ENCODE data around the gene VSIG4.

The VSIG4 gene

DNA sequence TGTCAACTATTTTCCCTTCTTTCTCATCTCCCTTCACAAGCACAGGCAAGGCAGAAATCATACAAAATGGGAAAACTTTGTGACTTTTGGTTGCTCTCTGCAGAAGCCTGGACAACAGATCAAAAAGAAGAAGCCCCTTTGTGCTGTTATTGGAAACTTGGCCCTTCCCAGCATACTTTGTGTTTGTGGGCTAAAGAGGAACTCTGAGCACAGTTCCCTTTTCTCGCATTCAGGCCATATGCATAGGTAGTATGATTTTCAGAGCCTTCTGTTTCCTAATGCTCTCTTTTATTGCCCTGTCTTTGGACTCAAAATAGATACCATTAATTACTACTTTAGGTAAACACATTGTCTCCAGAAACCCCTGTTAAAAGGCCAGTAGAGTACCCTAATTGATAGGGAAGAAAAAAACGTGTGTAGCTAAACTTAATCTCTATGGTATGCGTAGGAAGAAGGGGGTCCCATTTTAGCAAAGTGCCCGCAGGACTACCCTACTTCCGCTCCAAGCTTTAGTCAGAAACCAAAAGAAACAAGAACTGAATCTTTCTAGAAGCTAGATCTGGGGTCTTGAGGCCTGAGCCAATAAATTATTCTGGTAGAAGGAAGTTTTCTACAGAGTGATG is 26.6 kb downstream of the VSIG4 start:
- H3K23ac ChIP-seq (ENCODE audit: low read depth, low read length, poor library complexity) = no peak overlapping the region
- no peak overlapping the region for H3K4me2 ChIP-seq (ENCODE audit: insufficient read depth, low read length, poor library complexity, severe bottlenecking)
- no peak overlapping the region for H2BK5ac ChIP-seq (ENCODE audit: low read length)
- H3K9me3 ChIP-seq (replicated peaks in 1 of 2; ENCODE audit: control insufficient read depth in 2 of 2, insufficient read depth in 1 of 2, low read depth in 1 of 2, low read length in 2 of 2) = no peaks in the 10 kb centered on the region
- no peak for DNase-seq (ENCODE audit: low spot score)
- H3K4me1 ChIP-seq (ENCODE audit: control insufficient read depth in 2 of 2, insufficient read depth in 1 of 2, low read depth in 1 of 2, low read length in 2 of 2) = no peaks in the 10 kb centered on the region
- no peak overlapping the region for H2BK15ac ChIP-seq (ENCODE audit: low read length)
- no peak overlapping the region for H4K8ac ChIP-seq (ENCODE audit: low read depth, low read length)
- no peak overlapping the region for H2AFZ ChIP-seq (ENCODE audit: low read length)
- H4K91ac ChIP-seq (ENCODE audit: low read depth, low read length, poor library complexity) = no peak overlapping the region
- H3K27me3 ChIP-seq (ENCODE audit: control insufficient read depth in 3 of 3, insufficient read depth in 3 of 3, low read depth in 1 of 3, low read length in 3 of 3) = no peaks in the 10 kb centered on the region
- no peak overlapping the region for H2BK12ac ChIP-seq (ENCODE audit: low read length)
- WGBS, 2 donors (ENCODE audit: extremely low coverage in 2 of 2, insufficient read length in 2 of 2, insufficient replicate concordance in 1 of 2) = no CpG with 5 or more reads among the region's 5 CpGs
- no peak overlapping the region for H3K9ac ChIP-seq (ENCODE audit: low read depth, low read length, poor library complexity)
- no peak overlapping the region for H2AK5ac ChIP-seq (ENCODE audit: low read depth, low read length)
- H3K36me3 ChIP-seq (replicated peaks in 1 of 2; ENCODE audit: control insufficient read depth in 2 of 2, insufficient read depth in 2 of 2, low read length in 2 of 2) = no peaks in the 10 kb centered on the region
- H3K4ac ChIP-seq (ENCODE audit: low read length) = no peak overlapping the region
- H3K79me1 ChIP-seq (ENCODE audit: low read depth, low read length) = no peaks in the 10 kb centered on the region
- H2BK120ac ChIP-seq (ENCODE audit: low read depth, low read length) = no peak overlapping the region
- H3K14ac ChIP-seq (ENCODE audit: low read length) = no peak overlapping the region
- no peak overlapping the region for H3K18ac ChIP-seq (ENCODE audit: low read length)
- H3K27ac ChIP-seq (replicated peaks; ENCODE audit: low read length) = no peak overlapping the region
- H3K4me3 ChIP-seq (ENCODE audit: low read length in 2 of 2) = no peak overlapping the region

DNA sequence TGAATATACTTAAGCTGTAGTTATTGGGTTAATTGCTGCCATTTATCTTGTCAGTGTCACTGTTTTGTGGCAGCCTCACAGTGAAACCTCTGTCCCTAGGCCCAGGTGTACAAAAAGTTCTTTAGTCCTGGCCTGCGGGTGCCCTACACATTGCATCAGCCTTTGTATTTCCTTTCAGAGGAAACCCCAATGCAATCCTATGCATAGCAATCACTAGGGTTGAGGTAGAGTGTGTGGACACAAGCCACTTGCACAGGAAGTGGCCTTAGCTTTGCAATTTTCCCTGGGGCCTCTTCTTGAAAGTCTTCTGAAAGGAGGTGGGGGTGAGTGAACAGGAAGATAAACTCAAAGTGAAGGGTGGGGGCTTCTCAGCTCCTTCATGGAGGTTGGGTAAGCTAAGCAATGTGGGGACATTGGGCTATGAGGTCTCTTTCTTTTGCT is 27.8 kb downstream of the VSIG4 start:
- no peak overlapping the region for H2BK120ac ChIP-seq (ENCODE audit: low read depth, low read length)
- H3K4ac ChIP-seq (ENCODE audit: low read length) = no peak overlapping the region
- H3K4me2 ChIP-seq (ENCODE audit: insufficient read depth, low read length, poor library complexity, severe bottlenecking) = no peak overlapping the region
- H2BK12ac ChIP-seq (ENCODE audit: low read length) = no peak overlapping the region
- no peak overlapping the region for H3K9ac ChIP-seq (ENCODE audit: low read depth, low read length, poor library complexity)
- no peak for DNase-seq (ENCODE audit: low spot score)
- no peak overlapping the region for H4K8ac ChIP-seq (ENCODE audit: low read depth, low read length)
- no peak overlapping the region for H3K23ac ChIP-seq (ENCODE audit: low read depth, low read length, poor library complexity)
- no peaks in the 10 kb centered on the region for H3K9me3 ChIP-seq (replicated peaks in 1 of 2; ENCODE audit: control insufficient read depth in 2 of 2, insufficient read depth in 1 of 2, low read depth in 1 of 2, low read length in 2 of 2)
- no peak overlapping the region for H3K14ac ChIP-seq (ENCODE audit: low read length)
- H3K36me3 ChIP-seq (replicated peaks in 1 of 2; ENCODE audit: control insufficient read depth in 2 of 2, insufficient read depth in 2 of 2, low read length in 2 of 2) = no peaks in the 10 kb centered on the region
- no peak overlapping the region for H3K4me3 ChIP-seq (ENCODE audit: low read length in 2 of 2)
- H2AFZ ChIP-seq (ENCODE audit: low read length) = no peak overlapping the region
- H3K79me1 ChIP-seq (ENCODE audit: low read depth, low read length) = no peaks in the 10 kb centered on the region
- H4K91ac ChIP-seq (ENCODE audit: low read depth, low read length, poor library complexity) = no peak overlapping the region
- WGBS, 2 donors (ENCODE audit: extremely low coverage in 2 of 2, insufficient read length in 2 of 2, insufficient replicate concordance in 1 of 2) = no CpG with 5 or more reads among the region's 1 CpG
- H3K4me1 ChIP-seq (ENCODE audit: control insufficient read depth in 2 of 2, insufficient read depth in 1 of 2, low read depth in 1 of 2, low read length in 2 of 2) = no peaks in the 10 kb centered on the region
- no peak overlapping the region for H3K27ac ChIP-seq (replicated peaks; ENCODE audit: low read length)
- H3K18ac ChIP-seq (ENCODE audit: low read length) = no peak overlapping the region
- H2AK5ac ChIP-seq (ENCODE audit: low read depth, low read length) = no peak overlapping the region
- H3K27me3 ChIP-seq (ENCODE audit: control insufficient read depth in 3 of 3, insufficient read depth in 3 of 3, low read depth in 1 of 3, low read length in 3 of 3) = no peaks in the 10 kb centered on the region
- H2BK15ac ChIP-seq (ENCODE audit: low read length) = no peak overlapping the region
- no peak overlapping the region for H2BK5ac ChIP-seq (ENCODE audit: low read length)

DNA sequence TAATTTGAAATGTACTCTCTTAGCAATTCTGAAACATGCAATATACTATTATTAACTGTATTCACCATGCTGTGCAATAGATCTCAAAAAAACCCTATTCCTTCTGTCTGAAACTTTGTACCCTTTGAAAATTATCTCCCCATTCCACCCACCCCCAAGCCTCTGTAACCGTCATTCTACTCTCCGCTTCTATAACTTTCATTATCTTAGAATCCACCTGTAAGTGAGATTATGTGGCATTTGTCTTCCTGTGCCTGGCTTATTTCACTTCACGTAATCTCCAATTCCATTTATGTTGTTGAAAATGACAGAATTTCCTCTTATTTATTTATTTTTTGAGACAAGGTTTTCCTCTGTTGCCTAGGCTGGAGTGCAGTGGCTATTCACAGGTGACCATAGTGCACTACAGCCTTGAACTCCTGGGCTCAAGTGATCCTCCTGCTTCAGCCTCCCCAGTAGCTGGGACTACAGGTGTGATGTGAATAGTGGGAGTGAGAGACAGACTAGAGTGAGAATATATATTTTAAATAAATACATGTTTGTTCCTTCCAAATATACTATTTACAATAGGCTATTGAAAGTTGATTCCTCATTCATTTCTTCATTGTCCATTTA is 30.5 kb downstream of the VSIG4 start:
- no peak overlapping the region for H2BK5ac ChIP-seq (ENCODE audit: low read length)
- no peak overlapping the region for H4K8ac ChIP-seq (ENCODE audit: low read depth, low read length)
- WGBS, 2 donors (ENCODE audit: extremely low coverage in 2 of 2, insufficient read length in 2 of 2, insufficient replicate concordance in 1 of 2) = no CpG with 5 or more reads among the region's 3 CpGs
- H2BK12ac ChIP-seq (ENCODE audit: low read length) = no peak overlapping the region
- H4K91ac ChIP-seq (ENCODE audit: low read depth, low read length, poor library complexity) = no peak overlapping the region
- no peaks in the 10 kb centered on the region for H3K4me1 ChIP-seq (ENCODE audit: control insufficient read depth in 2 of 2, insufficient read depth in 1 of 2, low read depth in 1 of 2, low read length in 2 of 2)
- no peak overlapping the region for H3K4me2 ChIP-seq (ENCODE audit: insufficient read depth, low read length, poor library complexity, severe bottlenecking)
- H3K4ac ChIP-seq (ENCODE audit: low read length) = no peak overlapping the region
- no peak overlapping the region for H2BK15ac ChIP-seq (ENCODE audit: low read length)
- no peaks in the 10 kb centered on the region for H3K36me3 ChIP-seq (replicated peaks in 1 of 2; ENCODE audit: control insufficient read depth in 2 of 2, insufficient read depth in 2 of 2, low read length in 2 of 2)
- H2AFZ ChIP-seq (ENCODE audit: low read length) = no peak overlapping the region
- H3K9ac ChIP-seq (ENCODE audit: low read depth, low read length, poor library complexity) = no peak overlapping the region
- H3K27ac ChIP-seq (replicated peaks; ENCODE audit: low read length) = no peak overlapping the region
- H3K79me1 ChIP-seq (ENCODE audit: low read depth, low read length) = no peaks in the 10 kb centered on the region
- DNase-seq (ENCODE audit: low spot score) = no peak
- no peak overlapping the region for H3K18ac ChIP-seq (ENCODE audit: low read length)
- H3K23ac ChIP-seq (ENCODE audit: low read depth, low read length, poor library complexity) = no peak overlapping the region
- no peak overlapping the region for H2BK120ac ChIP-seq (ENCODE audit: low read depth, low read length)
- H3K9me3 ChIP-seq (replicated peaks in 1 of 2; ENCODE audit: control insufficient read depth in 2 of 2, insufficient read depth in 1 of 2, low read depth in 1 of 2, low read length in 2 of 2) = no peaks in the 10 kb centered on the region
- H2AK5ac ChIP-seq (ENCODE audit: low read depth, low read length) = no peak overlapping the region
- no peak overlapping the region for H3K14ac ChIP-seq (ENCODE audit: low read length)
- H3K27me3 ChIP-seq (ENCODE audit: control insufficient read depth in 3 of 3, insufficient read depth in 3 of 3, low read depth in 1 of 3, low read length in 3 of 3) = no peaks in the 10 kb centered on the region
- H3K4me3 ChIP-seq (ENCODE audit: low read length in 2 of 2) = no peak overlapping the region

DNA sequence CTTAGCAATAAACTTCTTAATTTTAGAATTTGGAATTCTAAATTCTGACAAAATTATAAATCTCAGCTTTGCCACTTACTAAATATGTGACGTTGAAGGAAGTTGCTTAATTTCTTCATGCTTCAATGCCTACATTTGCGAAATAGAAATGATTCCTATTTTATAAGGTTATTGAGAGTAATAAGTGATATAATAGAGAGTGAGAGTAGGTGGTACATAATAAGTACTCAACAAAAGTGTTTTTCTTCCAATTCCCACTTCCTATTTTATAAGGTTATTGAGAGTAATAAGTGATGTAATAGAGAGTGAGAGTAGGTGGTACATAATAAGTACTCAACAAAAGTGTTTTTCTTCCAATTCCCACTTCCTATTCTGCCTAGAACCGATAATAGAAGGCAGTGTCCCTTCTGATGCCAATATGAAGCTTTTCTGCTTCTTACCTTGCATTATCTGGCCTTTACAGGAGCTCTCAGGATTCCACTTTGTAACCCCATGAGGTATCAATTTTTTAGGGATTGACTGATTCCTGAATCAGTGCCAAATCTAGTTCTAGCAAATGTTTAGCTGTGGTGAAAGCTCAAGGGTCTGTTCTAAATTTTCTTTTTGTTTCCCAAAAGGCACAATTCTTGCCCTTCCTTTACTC is 31.4 kb downstream of the VSIG4 start:
- Histone ChIP-seq H3K9me3 (replicated peaks in 1 of 2; ENCODE audit: control insufficient read depth in 2 of 2, insufficient read depth in 1 of 2, low read depth in 1 of 2, low read length in 2 of 2) (no peaks in the 10 kb centered on the region), H3K36me3 (replicated peaks in 1 of 2; ENCODE audit: control insufficient read depth in 2 of 2, insufficient read depth in 2 of 2, low read length in 2 of 2) (no peaks in the 10 kb centered on the region), H4K91ac (ENCODE audit: low read depth, low read length, poor library complexity) (no peak overlapping the region), H3K14ac (ENCODE audit: low read length) (no peak overlapping the region), H3K4ac (ENCODE audit: low read length) (no peak overlapping the region), H2AK5ac (ENCODE audit: low read depth, low read length) (no peak overlapping the region), H3K18ac (ENCODE audit: low read length) (no peak overlapping the region), H3K9ac (ENCODE audit: low read depth, low read length, poor library complexity) (no peak overlapping the region), H3K27ac (replicated peaks; ENCODE audit: low read length) (no peak overlapping the region), H3K4me2 (ENCODE audit: insufficient read depth, low read length, poor library complexity, severe bottlenecking) (no peak overlapping the region), H3K27me3 (ENCODE audit: control insufficient read depth in 3 of 3, insufficient read depth in 3 of 3, low read depth in 1 of 3, low read length in 3 of 3) (no peaks in the 10 kb centered on the region), H2BK12ac (ENCODE audit: low read length) (no peak overlapping the region), H3K4me3 (ENCODE audit: low read length in 2 of 2) (no peak overlapping the region), H2BK120ac (ENCODE audit: low read depth, low read length) (no peak overlapping the region), H2BK5ac (ENCODE audit: low read length) (no peak overlapping the region), H3K23ac (ENCODE audit: low read depth, low read length, poor library complexity) (no peak overlapping the region), H2BK15ac (ENCODE audit: low read length) (no peak overlapping the region), H3K4me1 (ENCODE audit: control insufficient read depth in 2 of 2, insufficient read depth in 1 of 2, low read depth in 1 of 2, low read length in 2 of 2) (no peaks in the 10 kb centered on the region), H4K8ac (ENCODE audit: low read depth, low read length) (no peak overlapping the region), H2AFZ (ENCODE audit: low read length) (no peak overlapping the region), H3K79me1 (ENCODE audit: low read depth, low read length) (no peaks in the 10 kb centered on the region)
- no peak for DNase-seq (ENCODE audit: low spot score)
- no CpG with 5 or more reads among the region's 3 CpGs for WGBS, 2 donors (ENCODE audit: extremely low coverage in 2 of 2, insufficient read length in 2 of 2, insufficient replicate concordance in 1 of 2)

Data from neuronal stem cell (in vitro differentiated cells).